Adipocyte (in vitro differentiated cells): ENCODE results near the gene GGT6.

ENCODE experiments used
- DNase-seq: peaks from one replicate; pipeline ENCODE4 v3.0.0-alpha.2; 2015; ENCODE audit warnings: low read depth
- H3K27me3 ChIP-seq: replicated peaks from 2 replicates; pipeline ENCODE4 v1.7.0; 2013; ENCODE audit warnings: mild to moderate bottlenecking, low read length, moderate library complexity; ENCODE audit not compliant: control insufficient read depth, insufficient read depth
- H3K36me3 ChIP-seq: 2 replicates; pipeline ENCODE4 v1.7.0; 2013; ENCODE audit warnings: low read length, mild to moderate bottlenecking, moderate library complexity; ENCODE audit not compliant: control insufficient read depth, insufficient read depth, severe bottlenecking
- H3K4me1 ChIP-seq: 2 replicates; pipeline ENCODE4 v1.7.0; 2013; ENCODE audit warnings: mild to moderate bottlenecking, low read length, moderate library complexity; ENCODE audit not compliant: control insufficient read depth, insufficient read depth
- H3K4me3 ChIP-seq: 2 replicates; pipeline ENCODE4 v1.7.0; 2013; ENCODE audit warnings: mild to moderate bottlenecking, low read length, moderate library complexity
- H3K9ac ChIP-seq: 2 replicates; pipeline ENCODE4 v1.7.0; 2013; ENCODE audit warnings: mild to moderate bottlenecking, low read length, moderate library complexity
- H3K9me3 ChIP-seq: 2 replicates; pipeline ENCODE4 v1.7.0; 2013; ENCODE audit warnings: mild to moderate bottlenecking, low read length, moderate library complexity; ENCODE audit not compliant: control insufficient read depth

Gene GGT6

DNA sequence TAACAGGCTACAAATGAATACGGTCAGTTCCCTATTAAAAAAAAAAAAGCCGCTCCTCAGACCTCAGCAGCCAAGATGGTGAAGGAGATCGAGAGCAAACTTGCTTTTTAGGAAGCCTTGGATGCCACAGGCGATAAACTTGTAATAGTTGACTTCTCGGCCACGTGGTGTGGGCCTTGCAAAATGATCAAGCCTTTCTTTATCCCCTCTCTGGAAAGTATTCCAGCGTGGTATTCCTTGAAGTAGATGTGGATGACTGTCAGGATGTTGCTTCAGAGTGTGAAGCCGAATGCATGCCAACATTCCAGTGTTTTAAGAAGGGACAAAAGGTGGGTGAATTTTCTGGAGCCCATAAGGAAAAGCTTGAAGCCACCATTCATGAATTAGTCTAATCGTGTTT, 11.8 kb upstream of the GGT6 start:
- Histone ChIP-seq H3K4me3 (no peak overlapping the region), H3K36me3 (no peaks in the 10 kb centered on the region), H3K9ac (no peak overlapping the region), H3K27me3 (peaks cover 29% of the 10 kb centered on the region), H3K4me1 (no peaks in the 10 kb centered on the region), H3K9me3 (no peaks in the 10 kb centered on the region)
- DNase-seq = no peak

DNA sequence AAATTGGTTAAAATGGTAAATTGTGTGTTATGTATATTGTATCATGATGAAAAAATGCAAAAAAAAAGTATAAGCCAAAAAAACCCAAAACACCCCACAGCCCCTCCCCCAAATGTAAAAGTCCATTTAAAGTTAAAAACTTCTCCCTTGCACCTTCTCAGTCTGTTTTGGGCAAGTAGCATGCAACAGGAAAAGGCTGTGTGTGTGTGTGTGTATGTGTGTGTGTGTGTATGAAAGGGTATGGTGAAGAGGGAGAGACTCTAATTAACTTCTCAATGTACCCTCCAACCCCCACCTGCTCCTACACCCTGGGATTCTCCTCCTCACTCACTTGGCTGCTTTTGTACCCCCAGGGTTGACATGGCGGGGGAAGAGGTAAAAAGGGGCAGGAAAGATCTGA, 9.2 kb upstream of the GGT6 start:
- Histone ChIP-seq H3K4me1 (peaks cover 3% of the 10 kb centered on the region), H3K9ac (no peak overlapping the region), H3K9me3 (no peaks in the 10 kb centered on the region), H3K27me3 (peaks cover 14% of the 10 kb centered on the region), H3K4me3 (no peak overlapping the region), H3K36me3 (no peaks in the 10 kb centered on the region)
- DNase-seq = no peak

DNA sequence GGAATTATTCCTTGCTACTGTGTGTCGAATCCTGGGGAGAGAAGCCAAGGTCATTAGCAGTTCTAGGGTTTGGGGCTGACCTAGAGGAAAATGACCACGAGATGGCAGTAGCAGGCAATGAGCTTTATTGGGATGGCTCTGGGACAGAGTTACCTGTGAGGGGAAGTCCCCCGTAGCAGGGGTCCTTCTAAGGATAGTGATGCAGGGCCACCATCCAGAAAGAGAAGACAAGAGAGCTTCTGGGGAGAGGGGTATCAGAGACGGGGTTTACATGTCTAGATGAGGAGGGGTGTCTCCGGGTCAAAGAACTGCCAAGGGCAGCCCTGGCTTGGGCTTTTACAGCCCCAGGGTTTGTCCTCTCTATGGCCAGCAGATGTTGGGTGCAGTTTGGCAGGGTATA, 6.4 kb upstream of the GGT6 start:
- peak; percentile 78 for DNase-seq

DNA sequence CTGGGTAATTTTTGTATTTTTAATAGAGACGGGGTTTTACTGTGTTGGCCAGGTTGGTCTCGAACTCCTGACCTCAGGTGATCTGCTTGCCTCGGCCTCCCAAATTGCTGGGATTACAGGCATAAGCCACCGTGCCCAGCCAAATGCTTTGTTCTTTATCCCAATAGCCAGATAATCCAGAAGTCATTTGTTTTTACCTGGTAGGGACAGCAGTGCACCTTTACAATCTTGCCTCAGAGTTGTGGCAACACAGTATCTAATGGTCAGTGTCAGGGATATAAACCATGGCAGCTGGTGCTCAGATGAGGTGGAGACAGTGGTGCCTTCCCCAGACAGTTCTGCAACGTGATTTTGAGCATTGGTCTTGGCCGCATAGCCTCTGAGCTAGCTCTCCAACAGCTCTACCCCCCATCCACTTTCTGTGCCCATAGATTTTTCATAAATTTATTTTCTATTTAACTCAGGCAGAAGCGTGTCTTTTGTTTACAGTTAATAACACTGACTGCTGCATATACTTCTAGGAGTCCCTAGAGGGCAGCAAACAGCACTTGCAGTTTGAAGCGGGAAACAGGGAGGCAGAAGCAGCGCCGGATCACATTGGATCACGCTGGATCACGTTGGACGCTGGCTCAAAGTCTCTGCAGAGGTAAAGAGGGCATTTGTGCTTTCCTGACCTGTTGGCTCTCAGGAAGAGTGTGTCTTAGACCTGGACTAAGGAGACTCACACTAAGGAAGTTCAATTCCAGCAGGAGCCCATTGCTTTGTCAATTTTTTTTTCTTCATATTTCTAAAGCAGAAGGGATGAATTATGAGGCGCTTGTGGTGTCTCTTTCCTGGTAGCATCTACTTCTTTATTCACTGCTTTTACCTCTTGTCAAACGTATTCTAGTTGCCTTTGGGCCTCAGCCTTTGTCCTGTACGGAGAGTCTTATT, 5.1 kb upstream of the GGT6 start:
- no peak overlapping the region for H3K9ac ChIP-seq
- H3K36me3 ChIP-seq = no peaks in the 10 kb centered on the region
- peaks cover 7% of the 10 kb centered on the region for H3K4me1 ChIP-seq
- peak; percentile 93 for DNase-seq
- H3K4me3 ChIP-seq = no peak overlapping the region
- H3K9me3 ChIP-seq = no peaks in the 10 kb centered on the region
- H3K27me3 ChIP-seq = peaks cover 3% of the 10 kb centered on the region

More for the DNA sequence above, 6.4 kb upstream of the GGT6 start:
- Histone ChIP-seq H3K4me3 (no peak overlapping the region), H3K9ac (no peak overlapping the region), H3K27me3 (peaks cover 11% of the 10 kb centered on the region), H3K4me1 (peaks cover 7% of the 10 kb centered on the region), H3K36me3 (no peaks in the 10 kb centered on the region), H3K9me3 (no peaks in the 10 kb centered on the region)

DNA sequence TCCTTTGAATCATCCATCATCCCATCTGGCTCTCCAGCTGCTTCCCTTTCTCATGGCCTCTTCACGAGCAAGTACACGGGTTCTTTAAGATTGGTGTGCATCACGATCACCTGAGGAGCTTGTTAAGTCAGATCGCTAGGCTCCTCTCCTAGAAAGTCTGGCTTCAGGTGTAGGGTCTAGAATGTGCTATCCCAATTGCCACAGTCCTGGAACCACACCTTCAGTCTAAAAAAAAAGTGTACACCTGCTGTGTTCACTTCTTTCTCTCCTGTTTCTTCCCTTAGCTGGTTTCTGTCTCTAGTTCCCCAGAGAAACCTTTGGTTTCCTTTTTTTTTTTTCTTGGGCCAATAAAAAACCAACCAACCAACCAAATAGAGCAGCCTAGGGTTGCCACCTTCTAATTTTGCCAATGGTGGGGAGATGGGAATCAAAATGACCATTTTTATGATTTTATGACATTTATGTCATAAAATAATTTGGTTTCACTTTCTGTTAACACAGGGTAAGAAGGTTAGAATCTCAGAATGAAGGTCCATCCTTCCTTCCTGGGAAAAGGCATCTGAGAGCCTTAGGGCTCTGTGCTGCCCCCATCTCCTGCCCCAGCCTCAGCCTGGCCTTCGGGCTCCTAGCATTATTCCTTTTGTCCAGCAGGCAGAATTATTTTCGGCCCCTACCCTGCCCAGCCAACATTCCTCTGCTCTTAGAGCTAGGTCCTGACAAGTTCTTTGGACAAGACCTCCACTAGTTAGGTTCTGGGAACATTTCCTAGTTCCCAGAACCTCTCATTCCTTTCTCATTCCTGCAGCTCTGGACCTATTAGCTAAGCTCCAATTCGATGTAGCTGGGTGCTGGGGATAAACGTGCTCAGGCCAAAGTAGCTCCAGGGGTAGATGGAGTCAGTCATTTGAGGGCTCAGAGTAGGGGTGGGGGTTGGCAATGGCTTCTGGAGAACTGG, 1.9 kb upstream of the GGT6 start:
- Histone ChIP-seq H3K9me3 (no peaks in the 10 kb centered on the region), H3K36me3 (no peaks in the 10 kb centered on the region), H3K9ac (no peak overlapping the region)

DNA sequence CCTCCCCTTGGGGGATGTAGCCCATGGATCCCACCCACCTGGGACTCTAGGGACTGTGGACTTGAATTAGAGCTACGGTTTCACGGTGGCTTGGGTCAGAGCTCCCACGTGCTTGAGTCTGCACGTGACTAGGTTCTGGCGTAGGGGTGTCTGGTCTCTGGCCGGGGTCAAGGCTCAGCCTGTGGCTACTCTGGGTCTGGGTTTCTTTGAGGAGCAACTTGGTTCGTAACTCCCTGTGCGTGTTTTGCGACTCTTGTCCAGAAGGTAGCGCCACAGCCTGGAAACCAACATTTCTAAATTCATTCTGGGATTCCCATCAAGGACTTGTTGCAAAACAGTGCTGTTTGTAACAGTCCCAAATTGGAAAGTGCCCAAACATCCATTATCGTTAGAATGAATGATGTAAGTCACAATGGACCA, 470 bp upstream of the GGT6 start:
- H3K9me3 ChIP-seq = no peaks in the 10 kb centered on the region
- no peak overlapping the region for H3K4me3 ChIP-seq
- H3K4me1 ChIP-seq = peaks cover 9% of the 10 kb centered on the region
- H3K9ac ChIP-seq = peak overlapping the region; percentile 36
- no peaks in the 10 kb centered on the region for H3K36me3 ChIP-seq
- H3K27me3 ChIP-seq = no peaks in the 10 kb centered on the region
- DNase-seq = no peak

More for the DNA sequence above, 1.9 kb upstream of the GGT6 start:
- peaks cover 7% of the 10 kb centered on the region for H3K4me1 ChIP-seq
- no peaks in the 10 kb centered on the region for H3K27me3 ChIP-seq
- H3K4me3 ChIP-seq = no peak overlapping the region
- DNase-seq = no peak

DNA sequence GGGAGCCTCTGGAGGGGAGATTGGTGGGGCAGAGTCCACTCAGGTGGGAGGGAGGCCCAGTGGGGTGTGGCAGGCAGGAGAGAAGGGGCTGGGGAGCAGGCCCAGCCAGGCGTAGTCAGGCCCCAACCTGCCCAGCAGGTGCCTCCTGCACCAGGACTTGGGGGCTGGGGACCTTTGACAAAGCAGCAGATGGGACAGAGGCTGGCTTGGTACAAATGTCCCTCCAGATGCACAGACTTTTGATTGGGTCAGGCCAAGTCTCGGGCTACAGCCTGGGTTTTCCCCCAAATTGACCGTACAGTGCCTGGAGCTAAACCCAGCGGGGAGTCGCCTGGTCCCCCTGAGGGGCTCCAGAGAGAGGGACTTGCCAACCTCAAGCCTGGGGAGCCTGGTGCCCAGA, 411 bp downstream of the GGT6 start:
- Histone ChIP-seq H3K36me3 (no peaks in the 10 kb centered on the region), H3K4me1 (peaks cover 10% of the 10 kb centered on the region), H3K4me3 (no peak overlapping the region), H3K9me3 (no peaks in the 10 kb centered on the region), H3K9ac (no peak overlapping the region), H3K27me3 (no peaks in the 10 kb centered on the region)
- DNase-seq = no peak

DNA sequence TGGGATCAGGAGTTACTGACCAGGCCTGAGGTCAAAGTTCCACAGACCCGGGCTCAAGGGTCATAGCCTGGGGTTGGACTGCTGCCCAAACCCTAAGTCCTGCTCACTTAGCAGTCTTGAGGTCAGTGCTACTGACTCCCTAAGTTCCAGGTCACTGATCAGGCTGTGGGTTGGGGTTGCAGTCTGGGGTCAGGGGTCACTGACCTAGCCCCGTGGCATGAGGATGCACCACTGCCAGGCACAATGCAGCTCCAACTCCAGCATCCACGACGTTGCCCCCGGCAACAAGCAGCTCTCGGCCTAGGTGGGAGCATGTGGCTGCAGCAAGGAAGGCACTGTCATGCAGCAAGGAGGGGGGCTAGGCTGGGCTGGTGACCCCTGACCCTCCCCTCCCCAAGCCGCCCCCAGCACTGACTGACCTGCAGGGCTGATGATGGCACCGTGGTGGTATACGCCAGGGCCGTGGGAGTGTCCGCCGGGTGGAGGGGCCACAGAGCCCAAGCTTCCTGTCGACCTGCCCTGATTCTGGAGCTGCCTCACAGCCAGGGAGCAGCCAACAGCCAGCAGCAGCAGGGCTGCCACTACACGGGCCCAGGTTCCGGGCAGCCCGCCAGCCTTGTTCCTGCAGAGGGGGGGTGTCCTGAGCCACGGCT, 1.1 kb downstream of the GGT6 start:
- DNase-seq = no peak
- H3K9ac ChIP-seq = no peak overlapping the region
- H3K27me3 ChIP-seq = no peaks in the 10 kb centered on the region
- H3K4me1 ChIP-seq = peaks cover 13% of the 10 kb centered on the region
- no peak overlapping the region for H3K4me3 ChIP-seq
- no peaks in the 10 kb centered on the region for H3K9me3 ChIP-seq
- H3K36me3 ChIP-seq = no peaks in the 10 kb centered on the region

DNA sequence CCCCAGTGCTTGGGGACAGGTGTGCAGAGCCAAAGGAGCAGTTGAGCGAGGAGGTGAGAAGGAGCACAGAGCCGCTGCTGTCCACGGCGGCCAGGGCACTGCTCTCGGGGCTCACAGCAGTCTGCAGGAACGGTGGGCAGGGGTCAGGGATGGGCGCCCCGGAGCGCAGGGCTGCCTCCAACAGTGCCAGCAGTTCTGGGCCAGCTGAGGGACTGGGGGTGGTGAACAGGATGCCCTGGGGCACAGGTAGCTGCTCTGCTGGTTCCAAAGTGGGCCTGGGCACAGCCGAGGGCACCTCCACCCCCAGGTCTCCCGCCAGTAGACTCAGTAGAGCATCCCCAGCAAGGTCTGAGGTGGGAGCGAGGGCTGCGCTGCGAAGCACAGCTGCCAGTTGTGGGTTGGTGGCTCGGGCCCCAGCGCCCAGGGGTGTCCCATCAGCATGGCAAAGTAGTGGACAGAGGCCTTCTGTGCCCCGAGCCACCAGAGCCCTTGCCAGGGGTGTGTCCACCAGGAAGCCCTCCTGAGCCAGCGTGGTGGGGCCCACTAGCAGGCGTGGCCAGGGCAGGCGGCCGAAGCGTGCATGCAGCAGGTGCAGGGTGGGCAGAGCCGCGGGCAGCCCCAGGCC, 1.9 kb downstream of the GGT6 start:
- Histone ChIP-seq H3K4me3 (no peak overlapping the region), H3K9me3 (no peaks in the 10 kb centered on the region), H3K36me3 (no peaks in the 10 kb centered on the region), H3K27me3 (no peaks in the 10 kb centered on the region), H3K4me1 (peaks cover 19% of the 10 kb centered on the region), H3K9ac (no peak overlapping the region)
- no peak for DNase-seq

DNA sequence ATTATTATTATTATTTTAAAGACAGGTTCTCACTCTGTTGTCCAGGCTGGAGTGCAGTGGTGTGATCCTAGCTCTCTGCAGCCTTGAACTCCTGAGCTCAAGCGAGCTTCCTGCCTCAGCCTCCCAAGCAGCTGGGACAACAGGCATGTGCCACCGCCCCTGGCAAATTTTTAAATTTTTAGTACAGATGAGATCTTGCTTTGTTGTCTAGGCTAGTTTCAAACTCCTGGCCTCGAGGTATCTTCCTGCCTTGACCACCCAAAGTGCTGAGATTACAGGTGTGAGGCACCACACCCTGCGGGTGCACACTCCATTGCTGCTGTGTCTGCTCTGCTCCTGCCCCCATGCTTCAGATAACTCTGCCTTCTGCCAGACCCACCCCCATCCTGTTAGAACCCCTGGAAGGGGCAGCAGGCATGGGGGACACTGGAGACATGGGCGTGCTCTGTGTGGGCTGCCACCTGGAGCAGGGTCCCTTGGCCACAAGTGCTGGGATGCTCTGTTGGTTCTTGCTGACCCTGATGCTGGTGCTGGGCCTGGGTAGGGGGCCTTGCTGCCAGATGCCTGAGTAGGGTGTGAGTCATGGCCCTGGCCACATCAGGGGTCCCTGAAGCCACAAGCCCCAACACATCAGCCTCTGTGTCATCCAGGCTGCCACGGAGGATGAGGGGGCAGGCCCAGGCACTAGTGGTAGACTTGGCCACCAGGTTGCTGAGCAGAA, 2.6 kb downstream of the GGT6 start:
- H3K36me3 ChIP-seq = peaks cover 5% of the 10 kb centered on the region
- H3K27me3 ChIP-seq = no peaks in the 10 kb centered on the region
- no peak overlapping the region for H3K9ac ChIP-seq
- no peak for DNase-seq
- peaks cover 17% of the 10 kb centered on the region for H3K4me1 ChIP-seq
- no peak overlapping the region for H3K4me3 ChIP-seq
- H3K9me3 ChIP-seq = no peaks in the 10 kb centered on the region
